ENCODE data around the gene ABHD1.
A peak's percentile ranks its signal among the peaks of the same experiment; 100 is the strongest.
"Not testable (repeated sequence)": the region's sequence is repeated elsewhere in the genome, so short reads cannot be mapped to it uniquely, and the experiment has no call there.

The ABHD1 gene

DNA sequence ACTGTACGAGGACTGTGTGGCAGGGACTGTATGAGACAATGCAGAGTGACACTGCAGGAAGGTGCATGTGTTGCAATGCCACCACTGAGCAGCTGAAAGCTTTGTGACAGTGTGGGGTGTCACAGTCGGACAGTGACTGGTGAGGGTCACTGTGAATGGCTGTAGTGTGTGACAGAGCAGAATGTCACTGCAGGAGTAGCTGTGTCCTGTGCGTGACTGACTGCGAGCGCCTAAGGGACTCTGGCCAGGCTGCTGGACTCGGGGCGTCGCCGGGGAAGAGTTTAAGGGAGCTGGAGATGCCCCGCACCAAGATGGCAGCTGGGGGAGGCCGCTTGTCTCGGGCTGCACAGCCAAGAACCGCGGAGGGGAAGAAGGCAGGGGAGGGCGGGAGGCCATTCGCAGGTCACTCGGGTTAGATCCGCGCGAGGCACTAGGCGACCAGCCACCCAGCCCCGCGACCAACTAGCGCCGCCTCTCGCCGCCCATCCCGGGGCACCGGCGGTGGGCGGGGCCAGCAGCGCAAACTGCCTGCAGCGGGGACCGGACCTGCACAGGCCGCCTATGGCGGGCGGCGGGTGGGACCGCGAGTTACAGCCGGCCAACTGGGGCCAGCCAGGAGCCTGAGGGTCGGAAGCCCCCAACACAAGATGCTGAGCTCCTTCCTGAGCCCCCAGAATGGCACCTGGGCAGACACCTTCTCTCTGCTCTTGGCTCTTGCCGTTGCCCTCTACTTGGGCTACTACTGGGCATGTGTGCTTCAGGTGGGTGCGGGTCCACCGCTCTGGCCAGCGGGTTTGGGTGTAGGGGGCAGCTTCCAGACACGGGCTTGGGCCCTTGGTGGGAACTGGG is at the start of gene ABHD1:
ABHD1 (plus strand) TSS at position 514 of the 849 bp plus-strand sequence; CDS start at position 648, 134 bp downstream.
- peak in 13 of 14 donors; percentile 17 to 79 (median 57) for DNase-seq

DNA sequence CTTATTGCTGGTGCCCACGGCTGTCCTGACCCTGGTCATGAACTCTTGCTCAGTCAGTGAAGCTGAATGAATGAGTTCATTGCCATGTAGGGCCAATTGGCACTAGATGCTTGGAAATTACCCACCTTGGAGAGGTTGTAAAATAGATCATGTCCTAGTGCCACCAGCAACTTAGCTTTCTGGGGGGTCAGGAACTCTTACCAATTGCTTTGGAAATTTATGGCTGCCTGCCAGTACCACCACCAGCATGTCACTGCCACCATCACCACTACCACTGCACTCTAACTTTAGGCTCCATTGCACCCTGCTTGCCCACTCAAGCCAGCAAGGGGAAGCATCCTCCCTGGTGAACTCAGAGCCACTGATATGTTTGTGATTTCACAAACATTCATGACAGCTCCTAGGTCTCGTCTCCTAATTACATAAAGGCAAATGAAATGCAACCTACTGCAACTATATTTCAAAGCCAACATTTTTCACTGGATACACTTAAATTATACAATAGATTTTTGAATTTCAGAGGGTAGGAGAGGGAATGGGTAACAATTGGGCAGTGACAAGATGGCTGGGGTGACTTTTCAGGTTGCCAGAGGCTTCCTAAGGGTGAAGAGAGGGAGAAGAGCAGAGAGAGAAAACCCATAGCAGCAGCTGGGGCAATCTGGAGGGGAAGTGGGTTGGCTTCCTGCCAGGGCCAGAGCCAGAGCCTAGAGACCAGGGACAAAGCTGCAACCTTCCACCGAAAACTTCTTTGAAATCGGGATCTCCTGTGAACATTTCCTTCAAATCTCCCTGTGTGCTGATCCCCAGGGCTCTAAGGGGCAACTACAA is 48.7 kb upstream of the ABHD1 start:
- DNase-seq: peak in 1 of 14 donors; percentile 33

GRCh38 chr2:27075566-27075871 is 48.1 kb upstream of the ABHD1 start:
- DNase-seq: not testable (repeated sequence)

- DNase-seq: no peak
Observed at GRCh38 chr2:27076323-27076722, 47.3 kb upstream of the ABHD1 start.

DNA sequence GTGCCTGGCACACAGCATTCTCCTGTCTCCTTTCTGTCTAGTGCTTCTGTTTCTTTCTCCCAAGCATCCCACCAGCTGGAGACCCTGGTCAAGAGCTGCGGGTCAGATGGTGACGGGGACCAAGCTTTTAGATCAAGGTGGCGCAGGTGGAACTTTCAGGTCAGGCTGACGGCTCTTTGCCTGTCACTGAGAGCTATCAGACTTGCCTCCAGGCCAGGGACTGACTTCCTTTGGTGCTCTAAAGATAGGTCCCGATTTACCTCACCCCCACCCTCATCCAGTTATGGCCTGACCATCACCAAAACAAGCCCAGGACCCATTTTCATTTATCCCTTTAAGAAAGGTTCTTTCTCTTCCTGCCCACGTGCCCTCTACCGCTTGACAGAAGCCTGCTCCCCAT is 46.4 kb upstream of the ABHD1 start:
- DNase-seq: no peak

GRCh38 chr2:27078267-27079194 is 45.1 kb upstream of the ABHD1 start, which contains the start of gene EMILIN1:
Gene EMILIN1, plus strand, starts transcription at chr2:27078615. Its CDS starts 451 bp downstream, at chr2:27079066.
- peak in 12 of 14 donors; percentile 8 to 81 (median 54) for DNase-seq

GRCh38 chr2:27079233-27080139 is 44.1 kb upstream of the ABHD1 start:
- DNase-seq: no peak

GRCh38 chr2:27080140-27080469 is 43.5 kb upstream of the ABHD1 start:
- DNase-seq: no peak

- no peak for DNase-seq
Observed at GRCh38 chr2:27080603-27080936, 43.0 kb upstream of the ABHD1 start.

- peak in 1 of 14 donors; percentile 56 for DNase-seq
Observed at GRCh38 chr2:27081984-27082772, 41.4 kb upstream of the ABHD1 start.

DNA sequence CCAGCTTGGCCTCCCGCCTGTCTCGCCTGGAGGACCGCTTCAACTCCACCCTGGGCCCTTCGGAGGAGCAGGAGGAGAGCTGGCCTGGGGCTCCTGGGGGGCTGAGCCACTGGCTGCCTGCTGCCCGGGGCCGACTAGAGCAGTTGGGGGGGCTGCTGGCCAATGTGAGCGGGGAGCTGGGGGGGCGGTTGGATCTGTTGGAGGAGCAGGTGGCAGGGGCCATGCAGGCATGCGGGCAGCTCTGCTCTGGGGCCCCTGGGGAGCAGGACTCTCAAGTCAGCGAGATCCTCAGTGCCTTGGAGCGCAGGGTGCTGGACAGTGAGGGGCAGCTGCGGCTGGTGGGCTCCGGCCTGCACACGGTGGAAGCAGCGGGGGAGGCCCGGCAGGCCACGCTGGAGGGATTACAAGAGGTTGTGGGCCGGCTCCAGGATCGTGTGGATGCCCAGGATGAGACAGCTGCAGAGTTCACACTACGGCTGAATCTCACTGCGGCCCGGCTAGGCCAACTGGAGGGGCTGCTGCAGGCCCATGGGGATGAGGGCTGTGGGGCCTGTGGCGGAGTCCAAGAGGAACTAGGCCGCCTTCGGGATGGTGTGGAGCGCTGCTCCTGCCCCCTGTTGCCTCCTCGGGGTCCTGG is 40.7 kb upstream of the ABHD1 start:
- no peak for DNase-seq

GRCh38 chr2:27083410-27084296 is 40.0 kb upstream of the ABHD1 start:
- DNase-seq: no peak

DNA sequence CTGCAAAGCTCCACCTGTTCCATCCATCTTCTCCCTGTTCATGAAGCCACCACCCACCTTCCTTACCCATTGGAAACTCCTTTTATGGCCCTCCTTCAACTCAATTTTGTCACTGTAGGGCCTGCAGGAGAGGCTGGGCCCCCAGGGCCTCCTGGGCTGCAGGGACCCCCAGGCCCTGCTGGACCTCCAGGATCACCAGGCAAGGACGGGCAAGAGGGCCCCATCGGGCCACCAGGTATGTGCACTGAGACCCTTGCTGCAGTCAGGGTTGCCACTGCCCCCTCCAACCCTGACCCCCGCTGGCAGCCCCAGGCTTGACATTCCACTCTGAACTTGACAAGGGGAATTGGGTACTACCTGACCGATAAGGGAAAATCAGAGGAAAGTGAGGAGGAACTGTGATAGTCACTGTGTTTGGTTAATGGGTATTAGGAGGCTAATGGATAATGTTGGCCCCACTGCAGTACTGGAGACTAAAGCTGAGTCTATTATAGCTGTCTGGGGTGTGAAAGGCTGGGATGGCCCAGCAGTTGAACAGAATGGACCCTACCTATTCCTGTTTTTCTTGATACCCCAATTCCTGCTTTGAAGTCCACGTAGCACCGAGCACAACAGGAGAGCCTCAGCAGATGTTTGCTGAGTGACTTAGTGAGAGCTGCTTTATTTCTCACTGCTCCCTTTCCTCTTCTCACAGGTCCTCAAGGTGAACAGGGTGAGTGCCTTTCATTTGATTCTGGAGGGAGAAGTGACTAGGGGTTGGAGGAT is 39.1 kb upstream of the ABHD1 start:
- DNase-seq: no peak

DNA sequence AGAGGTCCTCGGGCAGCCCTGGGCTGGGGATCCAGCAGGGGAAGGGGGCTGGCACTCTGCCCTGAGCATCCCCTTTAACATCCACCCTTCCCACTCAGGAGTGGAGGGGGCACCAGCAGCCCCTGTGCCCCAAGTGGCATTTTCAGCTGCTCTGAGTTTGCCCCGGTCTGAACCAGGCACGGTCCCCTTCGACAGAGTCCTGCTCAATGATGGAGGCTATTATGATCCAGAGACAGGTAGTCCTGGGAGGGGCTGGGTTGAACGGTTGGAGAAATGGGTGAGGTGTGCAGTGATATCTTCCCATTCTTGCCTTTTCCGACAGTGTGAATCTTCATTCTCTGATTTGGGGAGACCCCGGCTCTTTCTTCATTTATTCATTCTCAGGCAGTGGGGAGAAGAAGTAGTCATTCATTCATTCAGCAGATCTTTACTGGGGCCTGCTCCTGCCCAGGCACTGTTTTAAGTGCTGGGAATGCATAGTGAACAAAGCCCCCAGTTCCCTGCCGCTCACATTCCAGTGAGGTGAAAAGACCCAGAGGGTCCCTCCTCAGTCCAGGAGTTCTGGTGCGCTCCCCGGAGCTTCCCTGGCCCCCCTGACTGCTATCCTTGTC is 38.4 kb upstream of the ABHD1 start:
- DNase-seq: no peak

GRCh38 chr2:27085673-27086089 is 37.9 kb upstream of the ABHD1 start:
- peak in 13 of 14 donors; percentile 42 to 81 (median 62) for DNase-seq

DNA sequence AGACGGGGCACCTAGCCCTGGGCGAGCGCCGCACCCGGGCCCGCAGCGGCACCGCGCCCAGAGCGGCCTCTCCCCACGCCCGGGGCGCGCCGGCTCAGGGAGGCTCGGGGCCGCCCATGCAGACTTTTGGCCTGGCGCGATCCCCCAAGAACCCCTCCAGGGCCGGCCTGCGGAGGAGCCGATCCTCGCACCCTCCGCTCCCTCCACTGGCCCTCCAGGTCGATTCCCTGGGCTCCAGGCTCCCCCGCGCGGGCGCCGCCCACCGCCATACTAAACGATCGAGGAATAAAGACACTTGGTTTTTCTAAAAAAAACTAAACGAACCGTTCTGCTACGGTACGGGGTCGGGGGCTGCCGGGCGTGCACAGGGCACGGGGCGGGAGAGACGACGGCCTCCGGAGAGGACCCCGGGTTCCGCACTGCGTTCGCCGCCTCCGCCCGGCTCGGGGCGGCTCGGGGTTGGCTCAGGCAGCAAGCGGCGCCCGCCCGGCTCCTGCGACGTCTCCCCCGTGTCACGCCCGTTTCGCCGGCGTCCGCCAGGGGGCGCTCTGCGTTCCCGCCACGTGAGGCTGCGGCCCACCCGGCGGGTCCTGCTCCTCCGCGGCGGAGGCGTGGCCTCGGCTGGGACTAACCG is 37.4 kb upstream of the ABHD1 start:
- DNase-seq: peak; percentile 75 to 97 (median 90)

All from C1 segment of cervical spinal cord (tissue), 14 donors.